Activated naive CD4-positive, alpha-beta T cell treated with anti-CD3 and anti-CD28 coated beads, Interleukin-2, amount 50 U/mL, for 24 hours (primary cell): ENCODE measurements around the gene TNPO1.

ENCODE experiments used
- H3K27ac Mint-ChIP-seq: one replicate; pipeline ENCODE4 v1.8.0; 2021; ENCODE audit warnings: mild to moderate bottlenecking, mixed read lengths
- H3K27me3 Mint-ChIP-seq: one replicate; pipeline ENCODE4 v1.8.0; 2021; ENCODE audit warnings: mixed read lengths
- H3K36me3 Mint-ChIP-seq: one replicate; pipeline ENCODE4 v1.8.0; 2021; ENCODE audit warnings: mixed read lengths
- H3K4me1 Mint-ChIP-seq: one replicate; pipeline ENCODE4 v1.8.0; 2021; ENCODE audit warnings: mixed read lengths
- H3K4me3 Mint-ChIP-seq: one replicate; pipeline ENCODE4 v1.8.0; 2021; ENCODE audit warnings: mild to moderate bottlenecking, mixed read lengths
- H3K9me3 Mint-ChIP-seq: one replicate; pipeline ENCODE4 v1.8.0; 2021; ENCODE audit warnings: mixed read lengths

Gene TNPO1

GRCh38 chr5:72840041-72840440, 23.6 kb downstream of the TNPO1 start:
- Mint-ChIP-seq H3K9me3 (no peaks in the 10 kb centered on the region), H3K4me1 (peaks cover 26% of the 10 kb centered on the region), H3K36me3 (no peaks in the 10 kb centered on the region), H3K4me3 (no peak overlapping the region), H3K27me3 (no peaks in the 10 kb centered on the region), H3K27ac (no peak overlapping the region)

GRCh38 chr5:72841756-72842535, 25.5 kb downstream of the TNPO1 start:
- Mint-ChIP-seq H3K27me3 (no peaks in the 10 kb centered on the region), H3K9me3 (no peaks in the 10 kb centered on the region), H3K27ac (no peak overlapping the region), H3K36me3 (no peaks in the 10 kb centered on the region), H3K4me1 (peaks cover 43% of the 10 kb centered on the region), H3K4me3 (no peak overlapping the region)

- Mint-ChIP-seq H3K27ac (no peak overlapping the region), H3K27me3 (no peaks in the 10 kb centered on the region), H3K9me3 (no peaks in the 10 kb centered on the region), H3K4me1 (peaks cover 52% of the 10 kb centered on the region), H3K36me3 (no peaks in the 10 kb centered on the region), H3K4me3 (no peak overlapping the region)
Observed at GRCh38 chr5:72842816-72843215, 26.4 kb downstream of the TNPO1 start.

GRCh38 chr5:72844218-72844603, 27.8 kb downstream of the TNPO1 start:
- Mint-ChIP-seq H3K4me3 (no peak overlapping the region), H3K4me1 (peaks cover 51% of the 10 kb centered on the region), H3K9me3 (no peaks in the 10 kb centered on the region), H3K36me3 (no peaks in the 10 kb centered on the region), H3K27me3 (no peaks in the 10 kb centered on the region), H3K27ac (peak overlapping the region; percentile 73)

GRCh38 chr5:72845889-72846288, 29.4 kb downstream of the TNPO1 start:
- H3K36me3 Mint-ChIP-seq, result peaks cover 3% of the 10 kb centered on the region
- no peak overlapping the region for H3K27ac Mint-ChIP-seq
- H3K4me1 Mint-ChIP-seq, result peaks cover 61% of the 10 kb centered on the region
- no peak overlapping the region for H3K4me3 Mint-ChIP-seq
- H3K27me3 Mint-ChIP-seq, result no peaks in the 10 kb centered on the region
- no peaks in the 10 kb centered on the region for H3K9me3 Mint-ChIP-seq

GRCh38 chr5:72846483-72846882, 30.0 kb downstream of the TNPO1 start:
- peaks cover 66% of the 10 kb centered on the region for H3K4me1 Mint-ChIP-seq
- H3K27ac Mint-ChIP-seq, result no peak overlapping the region
- no peak overlapping the region for H3K4me3 Mint-ChIP-seq

GRCh38 chr5:72847439-72847838, 31.0 kb downstream of the TNPO1 start:
- Mint-ChIP-seq H3K9me3 (no peaks in the 10 kb centered on the region), H3K4me3 (peak overlapping the region; percentile 98), H3K27ac (peak overlapping the region; percentile 98), H3K27me3 (no peaks in the 10 kb centered on the region), H3K4me1 (peaks cover 75% of the 10 kb centered on the region), H3K36me3 (peaks cover 6% of the 10 kb centered on the region)

More at GRCh38 chr5:72846483-72846882, 30.0 kb downstream of the TNPO1 start:
- Mint-ChIP-seq H3K36me3 (peaks cover 3% of the 10 kb centered on the region), H3K27me3 (no peaks in the 10 kb centered on the region), H3K9me3 (no peaks in the 10 kb centered on the region)

GRCh38 chr5:72847989-72848473, 31.6 kb downstream of the TNPO1 start:
- Mint-ChIP-seq H3K9me3 (no peaks in the 10 kb centered on the region), H3K4me1 (peaks cover 75% of the 10 kb centered on the region), H3K4me3 (peak overlapping the region; percentile 98), H3K27me3 (no peaks in the 10 kb centered on the region), H3K27ac (peak overlapping the region; percentile 98), H3K36me3 (peaks cover 8% of the 10 kb centered on the region)

GRCh38 chr5:72848474-72849428, 32.3 kb downstream of the TNPO1 start:
- Mint-ChIP-seq H3K4me3 (peak overlapping the region; percentile 98), H3K27ac (peak overlapping the region; percentile 98), H3K27me3 (no peaks in the 10 kb centered on the region), H3K9me3 (no peaks in the 10 kb centered on the region), H3K4me1 (peaks cover 80% of the 10 kb centered on the region), H3K36me3 (peaks cover 8% of the 10 kb centered on the region)

GRCh38 chr5:72849546-72849945, 33.1 kb downstream of the TNPO1 start:
- H3K27ac Mint-ChIP-seq, result peak overlapping the region; percentile 93
- H3K4me1 Mint-ChIP-seq, result peaks cover 80% of the 10 kb centered on the region
- H3K27me3 Mint-ChIP-seq, result no peaks in the 10 kb centered on the region
- H3K36me3 Mint-ChIP-seq, result peaks cover 8% of the 10 kb centered on the region
- H3K4me3 Mint-ChIP-seq, result peak overlapping the region; percentile 92
- no peaks in the 10 kb centered on the region for H3K9me3 Mint-ChIP-seq

GRCh38 chr5:72850113-72850512, 33.7 kb downstream of the TNPO1 start:
- Mint-ChIP-seq H3K4me1 (peaks cover 75% of the 10 kb centered on the region), H3K9me3 (no peaks in the 10 kb centered on the region), H3K4me3 (peak overlapping the region; percentile 92), H3K27me3 (no peaks in the 10 kb centered on the region), H3K27ac (no peak overlapping the region), H3K36me3 (peaks cover 8% of the 10 kb centered on the region)

- no peaks in the 10 kb centered on the region for H3K9me3 Mint-ChIP-seq
- H3K36me3 Mint-ChIP-seq, result peaks cover 14% of the 10 kb centered on the region
- H3K4me3 Mint-ChIP-seq, result peak overlapping the region; percentile 20
- H3K27me3 Mint-ChIP-seq, result no peaks in the 10 kb centered on the region
- H3K27ac Mint-ChIP-seq, result peak overlapping the region; percentile 9
- H3K4me1 Mint-ChIP-seq, result peaks cover 69% of the 10 kb centered on the region
Observed at GRCh38 chr5:72852356-72852755, 35.9 kb downstream of the TNPO1 start.

- H3K4me3 Mint-ChIP-seq, result peak overlapping the region; percentile 24
- no peak overlapping the region for H3K27ac Mint-ChIP-seq
- H3K27me3 Mint-ChIP-seq, result no peaks in the 10 kb centered on the region
- peaks cover 16% of the 10 kb centered on the region for H3K36me3 Mint-ChIP-seq
- peaks cover 79% of the 10 kb centered on the region for H3K4me1 Mint-ChIP-seq
- H3K9me3 Mint-ChIP-seq, result no peaks in the 10 kb centered on the region
Observed at GRCh38 chr5:72854419-72854818, 38.0 kb downstream of the TNPO1 start.

- no peaks in the 10 kb centered on the region for H3K9me3 Mint-ChIP-seq
- H3K27ac Mint-ChIP-seq, result no peak overlapping the region
- peaks cover 14% of the 10 kb centered on the region for H3K36me3 Mint-ChIP-seq
- no peak overlapping the region for H3K4me3 Mint-ChIP-seq
- H3K4me1 Mint-ChIP-seq, result peaks cover 80% of the 10 kb centered on the region
- H3K27me3 Mint-ChIP-seq, result no peaks in the 10 kb centered on the region
Observed at GRCh38 chr5:72855821-72856220, 39.4 kb downstream of the TNPO1 start.

- Mint-ChIP-seq H3K27me3 (no peaks in the 10 kb centered on the region), H3K27ac (no peak overlapping the region), H3K9me3 (no peaks in the 10 kb centered on the region), H3K4me3 (no peak overlapping the region), H3K4me1 (peaks cover 73% of the 10 kb centered on the region), H3K36me3 (peaks cover 15% of the 10 kb centered on the region)
Observed at GRCh38 chr5:72857396-72857795, 40.9 kb downstream of the TNPO1 start.

- Mint-ChIP-seq H3K27me3 (no peaks in the 10 kb centered on the region), H3K4me3 (no peak overlapping the region), H3K9me3 (no peaks in the 10 kb centered on the region), H3K4me1 (peaks cover 58% of the 10 kb centered on the region), H3K36me3 (peaks cover 13% of the 10 kb centered on the region), H3K27ac (no peak overlapping the region)
Observed at GRCh38 chr5:72859127-72859526, 42.7 kb downstream of the TNPO1 start.
